Brain microvascular endothelial cell (primary cell): ENCODE results near the gene CXCR3.
A peak's percentile ranks its signal among the peaks of the same experiment; 100 is the strongest.
"Not testable (repeated sequence)": the region's sequence is repeated elsewhere in the genome, so short reads cannot be mapped to it uniquely, and the experiment has no call there.

Experiments
- DNase-seq: peaks from one replicate; pipeline ENCODE4 v3.0.0-alpha.2; 2020
- H3K27ac ChIP-seq: fragments of 250-450 bp; sonication (Bioruptor Pico); 2 replicates; pipeline ENCODE4 v1.5.1; 2020; ENCODE audit warnings: mild to moderate bottlenecking, moderate library complexity
- H3K27me3 ChIP-seq: fragments of 250-450 bp; sonication (Bioruptor Pico); replicated peaks from 2 replicates; pipeline ENCODE4 v1.5.1; 2020; ENCODE audit warnings: mild to moderate bottlenecking
- H3K36me3 ChIP-seq: fragments of 250-450 bp; sonication (Bioruptor Pico); replicated peaks from 2 replicates; pipeline ENCODE4 v1.5.1; 2020; ENCODE audit warnings: mild to moderate bottlenecking
- H3K4me3 ChIP-seq: 2 replicates; pipeline ENCODE4 v1.5.1; 2011; ENCODE audit warnings: low read depth, mild to moderate bottlenecking, control low read depth, low read length, moderate library complexity
- in situ Hi-C: cut with HindIII; loops from 2 replicates; pipeline ENCODE4 v1.10.0; 2017; ENCODE audit warnings: low sequenced_read_pairs, low pct_ligation_motif_present
- TF ChIP-seq, protein P1 (sequence below): IDR thresholded peaks from 2 replicates; pipeline ENCODE4 v1.5.1; 2011; ENCODE audit warnings: low read depth, mild to moderate bottlenecking, moderate library complexity, low read length, control low read depth, inconsistent platforms; ENCODE audit errors: missing control alignments

The CXCR3 gene

DNA sequence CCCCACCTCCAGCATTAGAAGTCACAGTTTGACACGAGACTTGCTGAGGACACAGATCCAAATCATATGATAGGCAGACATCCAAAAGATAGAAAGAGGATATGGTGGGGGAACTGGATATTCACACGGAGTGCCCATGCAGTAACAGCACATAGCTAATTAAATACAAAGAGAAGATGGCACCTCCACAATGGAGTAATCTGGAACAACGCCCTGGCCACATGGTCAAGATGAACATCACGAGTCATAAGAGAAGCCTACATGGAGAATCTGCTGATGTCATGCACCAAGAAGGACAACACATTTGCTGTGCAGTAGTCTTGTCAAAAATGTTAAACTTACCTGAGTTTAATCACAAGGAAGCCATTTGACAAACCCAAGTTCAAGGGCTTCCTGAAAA, 39.0 kb upstream of the CXCR3 start:
- no peaks in the 10 kb centered on the region for H3K27me3 ChIP-seq
- H3K27ac ChIP-seq, result no peak overlapping the region
- H3K4me3 ChIP-seq, result no peak overlapping the region
- in situ Hi-C loops, result no loop called here
- DNase-seq, result no peak
- H3K36me3 ChIP-seq, result no peaks in the 10 kb centered on the region
- TF ChIP-seq, protein P1, sequence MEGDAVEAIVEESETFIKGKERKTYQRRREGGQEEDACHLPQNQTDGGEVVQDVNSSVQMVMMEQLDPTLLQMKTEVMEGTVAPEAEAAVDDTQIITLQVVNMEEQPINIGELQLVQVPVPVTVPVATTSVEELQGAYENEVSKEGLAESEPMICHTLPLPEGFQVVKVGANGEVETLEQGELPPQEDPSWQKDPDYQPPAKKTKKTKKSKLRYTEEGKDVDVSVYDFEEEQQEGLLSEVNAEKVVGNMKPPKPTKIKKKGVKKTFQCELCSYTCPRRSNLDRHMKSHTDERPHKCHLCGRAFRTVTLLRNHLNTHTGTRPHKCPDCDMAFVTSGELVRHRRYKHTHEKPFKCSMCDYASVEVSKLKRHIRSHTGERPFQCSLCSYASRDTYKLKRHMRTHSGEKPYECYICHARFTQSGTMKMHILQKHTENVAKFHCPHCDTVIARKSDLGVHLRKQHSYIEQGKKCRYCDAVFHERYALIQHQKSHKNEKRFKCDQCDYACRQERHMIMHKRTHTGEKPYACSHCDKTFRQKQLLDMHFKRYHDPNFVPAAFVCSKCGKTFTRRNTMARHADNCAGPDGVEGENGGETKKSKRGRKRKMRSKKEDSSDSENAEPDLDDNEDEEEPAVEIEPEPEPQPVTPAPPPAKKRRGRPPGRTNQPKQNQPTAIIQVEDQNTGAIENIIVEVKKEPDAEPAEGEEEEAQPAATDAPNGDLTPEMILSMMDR, result no peak

DNA sequence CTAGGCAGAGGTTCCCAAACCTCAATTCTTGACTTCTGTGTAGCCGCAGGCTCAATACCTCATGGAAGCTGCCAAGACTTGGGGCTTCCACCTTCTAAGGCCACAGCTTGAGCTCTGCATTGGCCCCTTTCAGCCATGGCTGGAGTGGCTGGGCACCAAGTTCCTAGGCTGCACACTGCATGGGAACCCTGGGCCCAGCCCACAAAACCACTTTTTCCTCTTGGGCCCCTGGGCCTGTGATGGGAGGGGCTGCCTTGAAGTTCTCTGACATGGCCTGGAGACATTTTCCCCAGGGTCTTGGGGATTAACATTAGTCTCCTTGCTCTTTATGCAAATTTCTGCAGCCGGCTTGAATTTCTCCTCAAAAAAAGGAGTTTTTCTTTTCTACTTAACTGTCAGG, 35.0 kb upstream of the CXCR3 start:
- in situ Hi-C loops, result no loop called here
- TF ChIP-seq, protein P1, result no peak
- no peak overlapping the region for H3K27ac ChIP-seq
- no peak overlapping the region for H3K4me3 ChIP-seq
- H3K27me3 ChIP-seq, result no peaks in the 10 kb centered on the region
- DNase-seq, result no peak
- H3K36me3 ChIP-seq, result no peaks in the 10 kb centered on the region

DNA sequence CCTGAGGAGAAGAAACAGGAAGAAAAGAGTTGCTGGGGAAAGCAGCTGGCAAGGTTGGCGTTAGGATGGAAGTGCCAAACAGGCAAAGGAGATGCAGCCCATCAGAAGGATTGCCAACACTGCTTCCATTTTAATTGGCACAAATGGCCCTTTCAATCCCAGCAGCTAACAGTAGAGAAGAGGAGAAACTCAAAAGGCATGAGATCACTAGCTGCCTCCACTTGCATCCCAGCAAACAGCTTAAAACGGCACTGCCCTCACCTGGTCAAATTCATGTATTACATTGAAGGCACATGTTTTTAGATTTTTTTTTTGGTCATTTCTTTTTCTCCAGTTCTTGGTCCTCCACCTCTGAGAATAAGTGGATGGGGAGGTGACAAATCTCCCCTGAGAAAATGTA, 34.1 kb upstream of the CXCR3 start:
- in situ Hi-C loops, result no loop called here
- Histone ChIP-seq H3K4me3 (no peak overlapping the region), H3K36me3 (no peaks in the 10 kb centered on the region), H3K27ac (no peak overlapping the region), H3K27me3 (no peaks in the 10 kb centered on the region)
- peak; percentile 56 for DNase-seq
- TF ChIP-seq, protein P1, result peak; percentile 66

DNA sequence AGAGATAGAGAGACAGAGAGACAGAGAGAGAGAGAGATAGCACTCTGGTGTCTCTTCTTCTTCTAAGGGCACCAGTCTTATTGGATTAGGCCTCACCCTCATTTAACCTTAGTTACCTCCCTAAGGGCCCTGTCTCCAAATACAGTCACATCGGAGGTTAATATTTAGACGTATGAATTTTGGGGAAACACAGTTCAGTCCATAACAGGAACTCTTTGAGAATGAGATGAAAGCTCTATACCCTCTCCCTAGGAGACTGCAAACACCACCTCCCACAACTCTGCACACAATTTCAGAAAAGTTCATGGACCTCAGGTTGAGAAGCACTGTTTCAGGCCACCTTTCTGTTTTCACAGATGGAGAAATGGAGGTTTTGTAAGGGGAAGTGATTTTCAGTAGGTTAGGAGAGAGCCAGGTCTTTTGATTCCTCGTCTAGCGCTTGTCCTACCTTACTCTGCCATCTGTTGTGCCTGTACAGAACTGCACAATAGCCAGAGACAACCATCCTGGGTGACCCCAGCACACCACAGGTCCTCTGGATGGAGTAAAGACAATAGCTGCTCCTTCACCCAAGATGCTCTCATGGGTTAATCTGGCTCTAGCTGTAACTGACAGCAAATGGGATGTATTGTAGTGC, 32.1 kb upstream of the CXCR3 start:
- DNase-seq, result no peak
- in situ Hi-C loops, result no loop called here
- no peak overlapping the region for H3K27ac ChIP-seq

DNA sequence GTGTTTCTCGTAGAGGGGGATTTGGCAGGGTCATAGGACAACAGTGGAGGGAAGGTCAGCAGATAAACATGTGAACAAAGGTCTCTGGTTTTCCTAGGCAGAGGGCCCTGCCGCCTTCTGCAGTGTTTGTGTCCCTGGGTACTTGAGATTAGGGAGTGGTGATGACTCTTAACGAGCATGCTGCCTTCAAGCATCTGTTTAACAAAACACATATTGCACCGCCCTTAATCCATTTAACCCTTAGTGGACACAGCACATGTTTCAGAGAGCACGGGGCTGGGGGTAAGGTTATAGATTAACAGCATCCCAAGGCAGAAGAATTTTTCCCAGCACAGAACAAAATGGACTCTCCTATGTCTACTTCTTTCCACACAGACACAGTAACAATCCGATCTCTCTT, 26.1 kb upstream of the CXCR3 start:
- DNase-seq, H3K36me3 ChIP-seq, H3K4me3 ChIP-seq, H3K27me3 ChIP-seq, in situ Hi-C loops, H3K27ac ChIP-seq: not testable (repeated sequence)

More for the DNA sequence above, 32.1 kb upstream of the CXCR3 start:
- TF ChIP-seq, protein P1, result peak; percentile 15
- Histone ChIP-seq H3K36me3 (no peaks in the 10 kb centered on the region), H3K4me3 (no peak overlapping the region), H3K27me3 (no peaks in the 10 kb centered on the region)

DNA sequence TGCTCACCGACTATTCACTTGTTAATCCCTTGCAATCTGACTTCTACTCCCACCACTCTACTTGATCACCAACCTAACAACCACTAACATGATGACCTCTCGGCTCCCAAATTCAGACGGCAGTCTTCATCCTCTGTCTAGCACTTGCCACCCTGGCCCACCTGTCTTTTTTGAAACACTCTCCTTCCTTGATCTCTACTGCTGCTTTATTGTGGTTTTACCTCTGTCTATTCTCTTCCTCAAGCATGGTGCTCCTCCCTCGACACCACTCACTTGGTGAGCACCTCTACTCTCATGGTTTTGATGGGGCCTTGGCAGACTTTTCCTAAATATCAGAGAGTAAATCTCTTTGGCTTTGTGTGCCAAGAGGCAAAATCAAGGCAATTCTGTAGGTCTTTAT, 21.7 kb upstream of the CXCR3 start:
- Histone ChIP-seq H3K27ac (no peak overlapping the region), H3K36me3 (no peaks in the 10 kb centered on the region), H3K4me3 (no peak overlapping the region), H3K27me3 (no peaks in the 10 kb centered on the region)
- TF ChIP-seq, protein P1, result no peak
- in situ Hi-C loops, result no loop called here
- no peak for DNase-seq
